ENCODE results near the gene TMEM87A.

GRCh38 chr15:42218953-42219592 lies 54.2 kb downstream of the TMEM87A start:
- no peak for TF ChIP-seq SMC3 (IDR thresholded peaks at IDR 0.05; ENCODE audit: low read depth, low read length)
- TF ChIP-seq CTCF (conservative IDR thresholded peaks at IDR 0.05; ENCODE audit: low read depth, low read length) = no peak
- no peak for TF ChIP-seq RAD21 (IDR thresholded peaks at IDR 0.05; ENCODE audit: low read length)
- TF ChIP-seq RFX5 (IDR thresholded peaks at IDR 0.05; ENCODE audit: low read depth, low read length) = no peak
- TF ChIP-seq FOS (IDR thresholded peaks at IDR 0.05; ENCODE audit: low read depth, low read length) = no peak

All from IMR-90 (cell line).